Uterus (tissue), 4 donors: ENCODE results near the gene HDLBP. TPM values are rescaled to one million over a fixed set of nuclear protein-coding genes. Genes with fewer than 3 reads are reported as not detected.
"Not testable (repeated sequence)": the region's sequence is repeated elsewhere in the genome, so short reads cannot be mapped to it uniquely, and the experiment has no call there.

Experiments used
- DNase-seq, 2 donors: peaks; one replicate each; pipeline ENCODE4 v3.0.0-alpha.2; 2019 to 2020
- H3K27ac ChIP-seq, 2 donors: fragments of 200-600 bp; sonication (generic); 1 replicate in 1 of 2; 2 replicates in 1 of 2; pipeline ENCODE4 v1.5.1; 2016 to 2018
- H3K27me3 ChIP-seq, 2 donors: fragments of 200-600 bp; sonication (generic); one replicate each; pipeline ENCODE4 v1.5.1; 2018 to 2019; ENCODE audit warnings: control low read depth in 1 of 2
- H3K36me3 ChIP-seq, 2 donors: fragments of 200-600 bp; sonication (generic); one replicate each; pipeline ENCODE4 v1.5.1; 2019; ENCODE audit warnings: control low read depth in 1 of 2
- H3K4me1 ChIP-seq, 2 donors: fragments of 200-600 bp; sonication (generic); one replicate each; pipeline ENCODE4 v1.5.1; 2018 to 2019; ENCODE audit warnings: control low read depth in 1 of 2
- H3K4me3 ChIP-seq, 2 donors: fragments of 200-600 bp; sonication (generic); 1 replicate in 1 of 2; 2 replicates in 1 of 2; pipeline ENCODE4 v1.5.1; 2018 to 2019; ENCODE audit warnings: mild to moderate bottlenecking in 1 of 2
- H3K9me3 ChIP-seq, 2 donors: fragments of 200-600 bp; sonication (generic); one replicate each; pipeline ENCODE4 v1.5.1; 2019; ENCODE audit warnings: control low read depth in 1 of 2
- CTCF ChIP-seq, 4 experiments: fragments of 200-600 bp in 2 of 4; fragments of 450-650 bp in 2 of 4; sonication (generic) in 2 of 4; IDR thresholded peaks; one replicate each; pipeline ENCODE4 v1.5.1; 2016 to 2019; ENCODE audit warnings: antibody characterized with exemption in 4 of 4, mild to moderate bottlenecking in 2 of 4, moderate library complexity in 1 of 4
- POLR2A ChIP-seq, 2 donors: fragments of 450-650 bp; IDR thresholded peaks; one replicate each; pipeline ENCODE4 v1.6.1; 2016; ENCODE audit warnings: antibody characterized with exemption in 2 of 2, mild to moderate bottlenecking in 1 of 2, moderate library complexity in 1 of 2
- intact Hi-C: fragments of 100-400 bp; cut with DNase I; formaldehyde crosslinking; loops from one replicate; pipeline ENCODE4 v1.15.1; 2023; ENCODE audit warnings: low total_unique reads
- total RNA-seq, 4 donors: library from RNA; depleted of rRNA in 3 of 4; stranded (reverse); fragments of >200 nt in 3 of 4; gene quantifications; one replicate each; pipeline versions ENCODE4 v1.1.0 to v1.2.4, GENCODE V29; 2014 to 2023
- donor health status: DM: yes; HTN: yes; CAD: no.

Gene HDLBP
- total RNA-seq, 4 donors from 2014 or later: 226 to 1,465 (median 466) TPM

- no peak overlapping the region for H3K27ac ChIP-seq
- no peaks in the 10 kb centered on the region for H3K4me1 ChIP-seq
- intact Hi-C loops: no loop called here
- no peaks in the 10 kb centered on the region for H3K27me3 ChIP-seq
- no peaks in the 10 kb centered on the region for H3K9me3 ChIP-seq
- no peak overlapping the region for H3K4me3 ChIP-seq
- no peaks in the 10 kb centered on the region for H3K36me3 ChIP-seq
- no peak for TF ChIP-seq CTCF (IDR thresholded peaks at IDR 0.05)
- no peak for TF ChIP-seq POLR2A (IDR thresholded peaks at IDR 0.05)
- no peak for DNase-seq
These were observed 115.3 kb downstream of the HDLBP start for GRCh38 chr2:241199897-241200821.

- Histone ChIP-seq H3K4me1 (no peaks in the 10 kb centered on the region), H3K27ac (no peak overlapping the region), H3K27me3 (no peaks in the 10 kb centered on the region), H3K4me3 (no peak overlapping the region), H3K36me3 (no peaks in the 10 kb centered on the region), H3K9me3 (no peaks in the 10 kb centered on the region)
- TF ChIP-seq POLR2A (IDR thresholded peaks at IDR 0.05): no peak
- no peak for TF ChIP-seq CTCF (IDR thresholded peaks at IDR 0.05)
- DNase-seq: no peak
- intact Hi-C loops: no loop called here
These were observed 116.2 kb downstream of the HDLBP start for GRCh38 chr2:241199286-241199685.

- Histone ChIP-seq H3K27me3 (no peaks in the 10 kb centered on the region), H3K36me3 (no peaks in the 10 kb centered on the region), H3K4me3 (no peak overlapping the region), H3K27ac (no peak overlapping the region), H3K9me3 (no peaks in the 10 kb centered on the region), H3K4me1 (no peaks in the 10 kb centered on the region)
- intact Hi-C loops: no loop called here
- no peak for DNase-seq
- TF ChIP-seq POLR2A (IDR thresholded peaks at IDR 0.05) (no peak), CTCF (IDR thresholded peaks at IDR 0.05) (no peak)
These were observed 116.8 kb downstream of the HDLBP start for GRCh38 chr2:241198381-241199279.

- Histone ChIP-seq H3K36me3 (no peaks in the 10 kb centered on the region), H3K4me1 (no peaks in the 10 kb centered on the region), H3K27me3 (no peaks in the 10 kb centered on the region), H3K4me3 (no peak overlapping the region), H3K9me3 (no peaks in the 10 kb centered on the region), H3K27ac (no peak overlapping the region)
- no peak for DNase-seq
- intact Hi-C loops: no loop called here
- no peak for TF ChIP-seq POLR2A (IDR thresholded peaks at IDR 0.05)
These were observed 117.5 kb downstream of the HDLBP start for GRCh38 chr2:241197947-241198346.

- H3K27ac ChIP-seq, H3K36me3 ChIP-seq, DNase-seq, H3K9me3 ChIP-seq, H3K4me1 ChIP-seq, H3K27me3 ChIP-seq, intact Hi-C loops, H3K4me3 ChIP-seq: not testable (repeated sequence)
These were observed 118.2 kb downstream of the HDLBP start for GRCh38 chr2:241197246-241197645.
